ENCODE data around the gene EPHB4. TPM values are rescaled to one million over a fixed set of nuclear protein-coding genes. Genes with fewer than 3 reads are reported as not detected.
"Not testable (repeated sequence)": the region's sequence is repeated elsewhere in the genome, so short reads cannot be mapped to it uniquely, and the experiment has no call there.

The EPHB4 gene
- total RNA-seq, 3 donors from 2014 or later, result 21.4 to 64.9 (median 31.8) TPM

GRCh38 chr7:100768784-100769183 is 58.5 kb downstream of the EPHB4 start:
- Histone ChIP-seq H3K36me3 (no peaks in the 10 kb centered on the region), H3K27me3 (no peaks in the 10 kb centered on the region), H3K4me3 (no peak overlapping the region), H3K27ac (no peak overlapping the region), H3K9me3 (no peaks in the 10 kb centered on the region), H3K4me1 (no peaks in the 10 kb centered on the region)
- TF ChIP-seq, protein P1, sequence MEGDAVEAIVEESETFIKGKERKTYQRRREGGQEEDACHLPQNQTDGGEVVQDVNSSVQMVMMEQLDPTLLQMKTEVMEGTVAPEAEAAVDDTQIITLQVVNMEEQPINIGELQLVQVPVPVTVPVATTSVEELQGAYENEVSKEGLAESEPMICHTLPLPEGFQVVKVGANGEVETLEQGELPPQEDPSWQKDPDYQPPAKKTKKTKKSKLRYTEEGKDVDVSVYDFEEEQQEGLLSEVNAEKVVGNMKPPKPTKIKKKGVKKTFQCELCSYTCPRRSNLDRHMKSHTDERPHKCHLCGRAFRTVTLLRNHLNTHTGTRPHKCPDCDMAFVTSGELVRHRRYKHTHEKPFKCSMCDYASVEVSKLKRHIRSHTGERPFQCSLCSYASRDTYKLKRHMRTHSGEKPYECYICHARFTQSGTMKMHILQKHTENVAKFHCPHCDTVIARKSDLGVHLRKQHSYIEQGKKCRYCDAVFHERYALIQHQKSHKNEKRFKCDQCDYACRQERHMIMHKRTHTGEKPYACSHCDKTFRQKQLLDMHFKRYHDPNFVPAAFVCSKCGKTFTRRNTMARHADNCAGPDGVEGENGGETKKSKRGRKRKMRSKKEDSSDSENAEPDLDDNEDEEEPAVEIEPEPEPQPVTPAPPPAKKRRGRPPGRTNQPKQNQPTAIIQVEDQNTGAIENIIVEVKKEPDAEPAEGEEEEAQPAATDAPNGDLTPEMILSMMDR (IDR thresholded peaks at IDR 0.05), result no peak
- TF ChIP-seq POLR2AphosphoS5 (IDR thresholded peaks at IDR 0.05), result no peak
- no peak for TF ChIP-seq POLR2A (IDR thresholded peaks at IDR 0.05)
- no peak for DNase-seq (ENCODE audit: low spot score in 2 of 2)
- intact Hi-C loops (cut with DNase I; ENCODE audit: low total_unique reads), result no loop called here

- H3K4me3 ChIP-seq, result no peak overlapping the region
- no peak overlapping the region for H3K27ac ChIP-seq
- H3K36me3 ChIP-seq, result no peaks in the 10 kb centered on the region
- H3K4me1 ChIP-seq, result no peaks in the 10 kb centered on the region
- H3K9me3 ChIP-seq, result no peaks in the 10 kb centered on the region
- no peak for TF ChIP-seq POLR2AphosphoS5 (IDR thresholded peaks at IDR 0.05)
- TF ChIP-seq POLR2A (IDR thresholded peaks at IDR 0.05), result no peak
- TF ChIP-seq, protein P1 (IDR thresholded peaks at IDR 0.05), result no peak
- H3K27me3 ChIP-seq, result no peaks in the 10 kb centered on the region
- intact Hi-C loops (cut with DNase I; ENCODE audit: low total_unique reads), result no loop called here
- DNase-seq (ENCODE audit: low spot score in 2 of 2), result no peak
Observed at GRCh38 chr7:100765250-100765649, 62.1 kb downstream of the EPHB4 start.

DNA sequence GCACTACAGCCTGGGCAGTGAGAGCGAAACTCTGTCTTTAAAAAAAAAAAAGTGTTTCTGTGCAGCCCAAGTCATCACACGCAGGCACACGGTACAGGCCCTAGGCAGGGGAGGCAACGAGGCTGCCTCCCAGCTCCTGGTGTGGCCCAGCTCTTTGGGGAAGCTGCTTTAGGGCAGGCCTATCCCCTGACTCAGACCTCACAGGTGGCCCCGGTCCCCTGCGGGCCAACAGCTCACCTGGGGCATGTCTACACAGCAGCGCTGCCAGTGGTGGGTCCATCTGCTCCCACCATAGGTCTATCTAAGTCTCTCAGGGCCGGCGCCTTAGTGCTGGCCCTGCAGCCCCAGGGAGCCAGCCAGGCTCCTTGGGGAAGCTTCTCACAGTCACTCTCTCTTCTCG is 62.5 kb downstream of the EPHB4 start:
- H3K36me3 ChIP-seq, result no peaks in the 10 kb centered on the region
- H3K4me1 ChIP-seq, result no peaks in the 10 kb centered on the region
- TF ChIP-seq, protein P1 (IDR thresholded peaks at IDR 0.05), result no peak
- TF ChIP-seq POLR2AphosphoS5 (IDR thresholded peaks at IDR 0.05) (no peak), POLR2A (IDR thresholded peaks at IDR 0.05) (no peak)
- no peak overlapping the region for H3K4me3 ChIP-seq
- no peaks in the 10 kb centered on the region for H3K27me3 ChIP-seq
- no peaks in the 10 kb centered on the region for H3K9me3 ChIP-seq
- DNase-seq (ENCODE audit: low spot score in 2 of 2), result no peak
- no peak overlapping the region for H3K27ac ChIP-seq
- intact Hi-C loops (cut with DNase I; ENCODE audit: low total_unique reads), result no loop called here

DNA sequence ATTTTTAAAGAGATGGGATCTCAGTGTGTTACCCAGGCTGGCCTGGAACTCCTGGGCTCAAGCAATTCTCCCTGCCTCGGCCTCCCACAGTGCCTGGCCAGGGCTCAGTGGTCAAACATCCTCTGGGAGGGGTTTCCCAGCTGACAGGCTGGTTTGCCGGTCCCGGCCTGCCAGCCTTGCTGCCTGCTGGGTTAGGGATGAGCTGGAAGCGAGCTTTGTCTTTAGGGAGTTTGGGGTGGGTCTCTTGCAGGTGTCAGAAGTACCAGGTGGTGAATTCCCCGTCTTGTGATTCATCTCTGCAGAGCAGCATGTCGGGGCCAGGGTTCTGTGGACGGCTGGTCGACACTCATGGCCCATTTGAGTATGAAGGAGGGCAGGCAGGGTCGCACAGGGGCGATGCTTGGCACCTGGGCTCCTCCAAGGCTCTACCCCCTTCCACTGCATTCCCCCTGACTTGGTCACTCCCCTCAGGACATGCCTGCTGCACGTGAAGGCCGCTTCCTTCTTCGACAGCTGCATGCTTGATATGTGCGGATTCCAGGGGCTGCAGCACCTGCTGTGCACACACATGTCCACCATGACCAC is 63.7 kb downstream of the EPHB4 start:
- Histone ChIP-seq H3K27ac (no peak overlapping the region), H3K9me3 (no peaks in the 10 kb centered on the region), H3K36me3 (no peaks in the 10 kb centered on the region), H3K4me1 (no peaks in the 10 kb centered on the region), H3K27me3 (no peaks in the 10 kb centered on the region), H3K4me3 (no peak overlapping the region)
- intact Hi-C loops (cut with DNase I; ENCODE audit: low total_unique reads), result no loop called here
- no peak for DNase-seq (ENCODE audit: low spot score in 2 of 2)
- TF ChIP-seq POLR2A (IDR thresholded peaks at IDR 0.05) (no peak), POLR2AphosphoS5 (IDR thresholded peaks at IDR 0.05) (no peak)
- TF ChIP-seq, protein P1 (IDR thresholded peaks at IDR 0.05), result no peak

- H3K27me3 ChIP-seq; DNase-seq (ENCODE audit: low spot score in 2 of 2); H3K9me3 ChIP-seq; intact Hi-C loops (cut with DNase I; ENCODE audit: low total_unique reads); H3K36me3 ChIP-seq; H3K27ac ChIP-seq; H3K4me3 ChIP-seq; H3K4me1 ChIP-seq: not testable (repeated sequence)
Observed at GRCh38 chr7:100762841-100763240, 64.5 kb downstream of the EPHB4 start.

All from breast epithelium (tissue), 4 donors.